ENCODE measurements around the gene UNK. TPM values are rescaled to one million over a fixed set of nuclear protein-coding genes. Genes with fewer than 3 reads are reported as not detected.
A peak's percentile ranks its signal among the peaks of the same experiment; 100 is the strongest.
"Not testable (repeated sequence)": the region's sequence is repeated elsewhere in the genome, so short reads cannot be mapped to it uniquely, and the experiment has no call there.

UNK gene
- total RNA-seq, 1 donor from 2014 or later: 61.2 TPM

DNA sequence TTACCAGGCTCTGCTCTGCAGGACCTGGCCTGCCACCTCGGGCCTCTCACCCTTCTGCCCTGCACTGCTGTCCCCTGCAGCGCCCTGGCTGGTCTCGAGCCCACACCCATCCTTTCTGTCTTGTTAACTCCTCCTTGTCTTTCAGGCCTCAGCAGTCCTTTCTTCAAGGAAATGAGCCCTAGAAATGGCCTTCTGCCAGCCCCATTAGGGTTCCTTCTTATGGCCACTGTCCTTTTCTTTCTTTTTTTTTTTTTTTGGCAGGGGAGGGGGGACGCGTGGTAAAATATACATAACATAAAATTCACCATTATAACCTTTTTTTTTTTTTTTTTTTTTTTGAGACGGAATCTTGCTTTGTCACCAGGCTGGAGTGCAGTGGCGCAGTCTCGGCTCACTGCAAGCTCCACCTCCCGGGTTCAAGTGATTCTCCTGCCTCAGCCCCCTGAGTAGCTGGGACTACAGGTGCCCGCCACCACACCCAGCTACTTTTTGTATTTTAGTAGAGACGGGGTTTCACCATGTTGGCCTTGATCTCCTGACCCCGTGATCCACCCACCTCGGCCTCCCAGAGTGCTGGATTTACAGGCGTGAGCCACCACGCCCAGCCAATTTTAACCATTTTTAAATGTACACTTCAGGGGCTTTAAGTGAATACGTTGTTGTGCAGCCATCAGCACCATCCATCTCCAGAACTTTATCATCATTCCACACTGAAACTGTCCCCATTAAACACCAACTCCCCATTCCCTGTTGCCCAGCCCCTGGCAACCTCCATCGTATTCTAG is 81.0 kb downstream of the UNK start:
- DNase-seq; H3K36me3 Mint-ChIP-seq (ENCODE audit: low read depth); ATAC-seq (ENCODE audit: low read depth); intact Hi-C loops (cut with micrococcal nuclease); H3K27me3 Mint-ChIP-seq; H3K9me3 Mint-ChIP-seq; H3K4me3 Mint-ChIP-seq: not testable (repeated sequence)
- H3K27ac Mint-ChIP-seq: peak overlapping the region; percentile 86
- peaks cover 25% of the 10 kb centered on the region for H3K4me1 Mint-ChIP-seq
- ChIA-PET POLR2A (interaction anchor here (0.7 to 3.4 kb wide), 8 partner anchors 10 to 651 kb away, joined by 3 to 27 read pairs (median 5); partner anchors contain the start of genes UNC13D and WBP2), CTCF (interaction anchor here (0.7 to 2.1 kb wide), 4 partner anchors 9 to 18 kb away, joined by 3 to 9 read pairs (median 4); partner anchors contain the start of gene WBP2)

DNA sequence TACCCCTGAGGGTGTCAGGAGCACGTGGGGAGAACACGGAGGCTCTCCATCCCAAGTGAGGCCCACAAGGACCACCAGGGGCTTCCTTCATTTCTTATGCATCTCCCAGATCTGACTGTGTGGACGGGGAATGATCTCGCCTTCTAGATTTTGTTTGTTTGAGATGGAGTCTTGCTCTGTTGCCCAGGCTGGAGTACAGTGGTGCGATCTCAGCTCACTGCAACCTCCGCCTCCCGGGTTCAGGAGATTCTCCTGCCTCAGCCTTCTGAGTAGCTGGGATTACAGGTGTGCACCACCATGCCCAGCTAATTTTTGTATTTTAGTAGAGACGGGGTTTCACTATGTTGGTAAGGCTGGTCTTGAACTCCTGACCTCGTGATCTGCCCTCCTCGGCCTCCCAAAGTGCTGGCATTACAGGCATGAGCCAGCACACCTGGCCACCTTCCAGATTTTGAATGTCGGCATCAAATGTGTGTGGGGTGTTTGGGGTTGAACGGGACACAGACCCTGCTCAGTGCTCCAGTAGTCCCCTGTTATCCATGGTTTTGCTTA is 84.2 kb downstream of the UNK start:
- peaks cover 18% of the 10 kb centered on the region for H3K4me1 Mint-ChIP-seq
- H3K27me3 Mint-ChIP-seq; intact Hi-C loops (cut with micrococcal nuclease); DNase-seq; H3K9me3 Mint-ChIP-seq; H3K4me3 Mint-ChIP-seq; CTCF ChIA-PET; H3K36me3 Mint-ChIP-seq (ENCODE audit: low read depth); ATAC-seq (ENCODE audit: low read depth); H3K27ac Mint-ChIP-seq: not testable (repeated sequence)
- POLR2A ChIA-PET: interaction anchor here (2.1 kb wide), 1 partner anchor 13 kb away, joined by 7 read pairs; the partner anchor contains the start of gene WBP2

GRCh38 chr17:75869282-75870141 is 84.9 kb downstream of the UNK start:
- POLR2A ChIA-PET: no interaction called here
- CTCF ChIA-PET: no interaction called here
- no peaks in the 10 kb centered on the region for H3K27me3 Mint-ChIP-seq
- intact Hi-C loops (cut with micrococcal nuclease): no loop called here
- ATAC-seq (ENCODE audit: low read depth) (no peak), DNase-seq (no peak)
- H3K4me3 Mint-ChIP-seq: no peak overlapping the region
- no peaks in the 10 kb centered on the region for H3K36me3 Mint-ChIP-seq (ENCODE audit: low read depth)
- H3K9me3 Mint-ChIP-seq: no peaks in the 10 kb centered on the region
- no peak for TF ChIP-seq CTCF (IDR thresholded peaks at IDR 0.05)
- no peak overlapping the region for H3K27ac Mint-ChIP-seq
- peaks cover 11% of the 10 kb centered on the region for H3K4me1 Mint-ChIP-seq

DNA sequence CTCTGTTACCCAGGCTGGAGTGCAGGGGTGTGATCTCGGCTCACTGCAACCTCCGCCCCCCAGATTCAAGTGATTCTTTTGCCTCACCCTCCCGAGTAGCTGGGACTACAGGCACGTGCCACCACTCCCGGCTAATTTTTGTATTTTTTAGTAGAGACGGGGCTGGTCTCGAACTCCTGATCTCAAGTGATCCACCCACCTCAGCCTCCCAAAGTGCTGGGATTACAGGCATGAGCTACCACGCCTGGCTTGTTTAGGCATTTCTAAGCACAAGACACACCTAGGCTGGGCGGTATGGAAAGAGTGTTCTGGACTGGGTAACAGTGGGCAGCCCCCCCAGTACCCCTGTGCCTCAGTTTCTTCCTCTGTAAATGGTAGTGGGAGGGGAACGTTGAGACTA is 85.6 kb downstream of the UNK start:
- intact Hi-C loops (cut with micrococcal nuclease); H3K27me3 Mint-ChIP-seq; H3K4me3 Mint-ChIP-seq; CTCF ChIA-PET; H3K9me3 Mint-ChIP-seq; DNase-seq; H3K36me3 Mint-ChIP-seq (ENCODE audit: low read depth); ATAC-seq (ENCODE audit: low read depth); H3K4me1 Mint-ChIP-seq; H3K27ac Mint-ChIP-seq: not testable (repeated sequence)
- POLR2A ChIA-PET: interaction anchor here (0.7 to 1.3 kb wide), 2 partner anchors 10 to 90 kb away, joined by 3 read pairs; a partner anchor contains a TSS

- no peak for DNase-seq
Measured at GRCh38 chr17:75872434-75873351, 88.1 kb downstream of the UNK start.

More at GRCh38 chr17:75872434-75873351, 88.1 kb downstream of the UNK start:
- Mint-ChIP-seq H3K4me3 (no peak overlapping the region), H3K27me3 (no peaks in the 10 kb centered on the region), H3K27ac (no peak overlapping the region), H3K4me1 (peaks cover 22% of the 10 kb centered on the region), H3K9me3 (no peaks in the 10 kb centered on the region), H3K36me3 (ENCODE audit: low read depth) (no peaks in the 10 kb centered on the region)
- no peak for ATAC-seq (ENCODE audit: low read depth)
- no peak for TF ChIP-seq CTCF (IDR thresholded peaks at IDR 0.05)
- ChIA-PET CTCF (no interaction called here), POLR2A (interaction anchor here (0.6 to 7.1 kb wide), 4 partner anchors 11 to 93 kb away, joined by 3 to 129 read pairs (median 4); partner anchors contain the start of gene WBP2)
- intact Hi-C loops (cut with micrococcal nuclease): no loop called here

Data from activated B cell treated with CpG ODN at 0.5 μM for 24 hours (primary cell).